ENCODE measurements around the gene TFR2. TPM values are rescaled to one million over a fixed set of nuclear protein-coding genes. Genes with fewer than 3 reads are reported as not detected.
A peak's percentile ranks its signal among the peaks of the same experiment; 100 is the strongest.

TFR2 gene
- total and polyA plus RNA-seq, 2 experiments from 2014 or later: 3.7 to 4.2 TPM

DNA sequence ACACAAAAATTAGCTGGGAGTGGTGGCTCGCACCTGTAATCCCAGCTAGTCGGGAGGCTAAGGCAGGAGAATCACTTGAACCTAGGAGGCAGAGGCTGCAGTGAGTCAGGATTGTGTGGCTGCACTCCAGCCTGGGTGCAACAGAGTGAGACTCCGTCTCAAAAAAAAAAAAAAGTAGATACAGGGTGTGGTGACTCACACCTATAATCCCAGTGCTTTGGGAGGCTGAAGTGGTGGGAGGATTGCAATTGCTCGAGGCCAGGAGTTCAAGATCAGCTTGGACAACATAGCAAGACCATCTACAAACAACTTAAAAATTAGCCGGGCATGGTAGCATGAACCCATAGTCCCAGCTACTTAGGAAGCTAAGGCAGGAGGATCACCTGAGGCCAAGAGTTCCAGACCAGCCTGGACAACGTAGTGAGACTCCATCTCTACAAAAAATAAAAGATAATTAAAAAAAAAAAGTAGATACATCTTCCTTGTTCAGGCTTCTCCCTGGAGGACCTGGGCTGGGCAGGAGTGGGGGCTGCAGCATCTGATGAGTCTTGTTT is 27.0 kb downstream of the TFR2 start (continued):
- TF ChIP-seq, protein P1, sequence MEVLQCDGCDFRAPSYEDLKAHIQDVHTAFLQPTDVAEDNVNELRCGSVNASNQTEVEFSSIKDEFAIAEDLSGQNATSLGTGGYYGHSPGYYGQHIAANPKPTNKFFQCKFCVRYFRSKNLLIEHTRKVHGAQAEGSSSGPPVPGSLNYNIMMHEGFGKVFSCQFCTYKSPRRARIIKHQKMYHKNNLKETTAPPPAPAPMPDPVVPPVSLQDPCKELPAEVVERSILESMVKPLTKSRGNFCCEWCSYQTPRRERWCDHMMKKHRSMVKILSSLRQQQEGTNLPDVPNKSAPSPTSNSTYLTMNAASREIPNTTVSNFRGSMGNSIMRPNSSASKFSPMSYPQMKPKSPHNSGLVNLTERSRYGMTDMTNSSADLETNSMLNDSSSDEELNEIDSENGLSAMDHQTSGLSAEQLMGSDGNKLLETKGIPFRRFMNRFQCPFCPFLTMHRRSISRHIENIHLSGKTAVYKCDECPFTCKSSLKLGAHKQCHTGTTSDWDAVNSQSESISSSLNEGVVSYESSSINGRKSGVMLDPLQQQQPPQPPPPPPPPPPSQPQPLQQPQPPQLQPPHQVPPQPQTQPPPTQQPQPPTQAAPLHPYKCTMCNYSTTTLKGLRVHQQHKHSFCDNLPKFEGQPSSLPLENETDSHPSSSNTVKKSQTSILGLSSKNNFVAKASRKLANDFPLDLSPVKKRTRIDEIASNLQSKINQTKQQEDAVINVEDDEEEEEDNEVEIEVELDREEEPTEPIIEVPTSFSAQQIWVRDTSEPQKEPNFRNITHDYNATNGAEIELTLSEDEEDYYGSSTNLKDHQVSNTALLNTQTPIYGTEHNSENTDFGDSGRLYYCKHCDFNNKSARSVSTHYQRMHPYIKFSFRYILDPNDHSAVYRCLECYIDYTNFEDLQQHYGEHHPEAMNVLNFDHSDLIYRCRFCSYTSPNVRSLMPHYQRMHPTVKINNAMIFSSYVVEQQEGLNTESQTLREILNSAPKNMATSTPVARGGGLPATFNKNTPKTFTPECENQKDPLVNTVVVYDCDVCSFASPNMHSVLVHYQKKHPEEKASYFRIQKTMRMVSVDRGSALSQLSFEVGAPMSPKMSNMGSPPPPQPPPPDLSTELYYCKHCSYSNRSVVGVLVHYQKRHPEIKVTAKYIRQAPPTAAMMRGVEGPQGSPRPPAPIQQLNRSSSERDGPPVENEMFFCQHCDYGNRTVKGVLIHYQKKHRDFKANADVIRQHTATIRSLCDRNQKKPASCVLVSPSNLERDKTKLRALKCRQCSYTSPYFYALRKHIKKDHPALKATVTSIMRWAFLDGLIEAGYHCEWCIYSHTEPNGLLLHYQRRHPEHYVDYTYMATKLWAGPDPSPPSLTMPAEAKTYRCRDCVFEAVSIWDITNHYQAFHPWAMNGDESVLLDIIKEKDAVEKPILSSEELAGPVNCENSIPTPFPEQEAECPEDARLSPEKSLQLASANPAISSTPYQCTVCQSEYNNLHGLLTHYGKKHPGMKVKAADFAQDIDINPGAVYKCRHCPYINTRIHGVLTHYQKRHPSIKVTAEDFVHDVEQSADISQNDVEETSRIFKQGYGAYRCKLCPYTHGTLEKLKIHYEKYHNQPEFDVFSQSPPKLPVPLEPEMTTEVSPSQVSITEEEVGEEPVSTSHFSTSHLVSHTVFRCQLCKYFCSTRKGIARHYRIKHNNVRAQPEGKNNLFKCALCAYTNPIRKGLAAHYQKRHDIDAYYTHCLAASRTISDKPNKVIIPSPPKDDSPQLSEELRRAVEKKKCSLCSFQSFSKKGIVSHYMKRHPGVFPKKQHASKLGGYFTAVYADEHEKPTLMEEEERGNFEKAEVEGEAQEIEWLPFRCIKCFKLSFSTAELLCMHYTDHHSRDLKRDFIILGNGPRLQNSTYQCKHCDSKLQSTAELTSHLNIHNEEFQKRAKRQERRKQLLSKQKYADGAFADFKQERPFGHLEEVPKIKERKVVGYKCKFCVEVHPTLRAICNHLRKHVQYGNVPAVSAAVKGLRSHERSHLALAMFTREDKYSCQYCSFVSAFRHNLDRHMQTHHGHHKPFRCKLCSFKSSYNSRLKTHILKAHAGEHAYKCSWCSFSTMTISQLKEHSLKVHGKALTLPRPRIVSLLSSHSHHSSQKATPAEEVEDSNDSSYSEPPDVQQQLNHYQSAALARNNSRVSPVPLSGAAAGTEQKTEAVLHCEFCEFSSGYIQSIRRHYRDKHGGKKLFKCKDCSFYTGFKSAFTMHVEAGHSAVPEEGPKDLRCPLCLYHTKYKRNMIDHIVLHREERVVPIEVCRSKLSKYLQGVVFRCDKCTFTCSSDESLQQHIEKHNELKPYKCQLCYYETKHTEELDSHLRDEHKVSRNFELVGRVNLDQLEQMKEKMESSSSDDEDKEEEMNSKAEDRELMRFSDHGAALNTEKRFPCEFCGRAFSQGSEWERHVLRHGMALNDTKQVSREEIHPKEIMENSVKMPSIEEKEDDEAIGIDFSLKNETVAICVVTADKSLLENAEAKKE (CRISPR knock-in tag; IDR thresholded peaks at IDR 0.05): no peak
- no peak for TF ChIP-seq STAT1 (IDR thresholded peaks at IDR 0.05; ENCODE audit: unreplicated experiment)
- TF ChIP-seq EZH2phosphoT487 (IDR thresholded peaks at IDR 0.05; ENCODE audit: unreplicated experiment): no peak
- TF ChIP-seq CREB1 (CRISPR knock-in tag; IDR thresholded peaks at IDR 0.05; ENCODE audit: low read depth): no peak
- TF ChIP-seq NANOG (IDR thresholded peaks at IDR 0.05; ENCODE audit: borderline replicate concordance): no peak
- TF ChIP-seq ZNF331 (CRISPR knock-in tag; IDR thresholded peaks at IDR 0.05; ENCODE audit: low read depth): no peak
- no peak for TF ChIP-seq EZH2 (IDR thresholded peaks at IDR 0.05; ENCODE audit: low read depth, unreplicated experiment)

DNA sequence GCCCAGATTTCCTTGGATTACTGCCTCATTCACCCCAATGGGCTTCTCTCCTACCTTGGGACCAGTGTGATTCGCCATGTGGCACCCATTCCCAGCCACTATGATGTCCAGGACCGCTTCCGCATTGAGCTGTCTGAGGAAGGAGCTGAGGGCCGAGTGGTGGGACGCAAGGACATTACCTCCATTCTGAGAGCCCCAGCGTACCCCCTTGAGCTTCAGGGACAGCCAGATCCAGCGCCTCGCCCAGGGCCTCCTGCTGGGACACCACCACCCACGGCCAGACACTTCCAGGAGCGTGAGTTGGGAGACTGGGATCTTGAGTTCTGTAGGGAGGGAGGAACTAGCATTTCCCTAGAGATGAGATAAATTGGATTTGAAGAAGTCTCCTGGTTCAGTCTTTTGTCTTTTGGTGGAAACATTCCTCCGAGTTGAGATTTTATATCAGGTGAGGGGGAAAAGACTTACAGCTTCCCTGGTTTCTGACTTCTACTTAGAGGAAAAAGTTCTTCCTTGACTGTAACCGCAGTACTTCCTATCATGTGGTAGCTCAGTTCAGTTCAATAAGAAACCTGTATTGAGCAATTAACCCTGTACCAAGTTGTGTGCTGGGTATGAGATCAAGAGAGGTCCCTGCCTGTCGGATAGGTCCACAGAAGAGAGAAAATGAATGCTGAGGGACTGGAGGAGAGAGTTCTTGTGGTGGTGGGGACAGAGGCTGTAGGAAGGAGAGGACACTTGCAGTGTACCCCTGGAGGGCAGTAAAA is 27.8 kb downstream of the TFR2 start:
- ATAC-seq: no peak
- H3K9me2 ChIP-seq (ENCODE audit: insufficient read depth): no peaks in the 10 kb centered on the region
- peak overlapping the region; percentile 52 for H3K4me3 ChIP-seq
- Mint-ChIP-seq H3K36me3 (ENCODE audit: low read depth) (peaks cover 6% of the 10 kb centered on the region), H3K27me3 (ENCODE audit: insufficient read depth, low read depth, poor library complexity) (peaks cover 13% of the 10 kb centered on the region), H3K4me3 (peak overlapping the region; percentile 97), H3K4me1 (no peaks in the 10 kb centered on the region; the same call in 1 of the 3 replicates), H3K27ac (no peak overlapping the region), H3K9me3 (no peaks in the 10 kb centered on the region)
- no peak for DNase-seq (ENCODE audit: low spot score)
- no peak overlapping the region for H3K27ac ChIP-seq (ENCODE audit: low read depth)
- H3K4me2 ChIP-seq: peak overlapping the region; percentile 100
- H3K79me2 ChIP-seq (replicated peaks; ENCODE audit: insufficient read depth): no peaks in the 10 kb centered on the region
- H3K27me3 ChIP-seq (ENCODE audit: insufficient read depth): no peaks in the 10 kb centered on the region
- no peak overlapping the region for H2AFZ ChIP-seq
- H3K36me3 ChIP-seq (ENCODE audit: insufficient read depth): peaks cover 3% of the 10 kb centered on the region; the same call in 1 of the 2 replicates
- peaks cover 5% of the 10 kb centered on the region; the same call in 1 of the 2 replicates for H3F3A ChIP-seq (replicated peaks; ENCODE audit: low read depth)
- H3K4me1 ChIP-seq (ENCODE audit: insufficient read depth): peaks cover 3% of the 10 kb centered on the region; the same call in 1 of the 2 replicates
- no peak for TF ChIP-seq EZH2phosphoT487 (IDR thresholded peaks at IDR 0.05; ENCODE audit: unreplicated experiment)
- no peaks in the 10 kb centered on the region for H4K20me1 ChIP-seq (replicated peaks; ENCODE audit: insufficient read depth)

All from GM23338 (cell line).